ENCODE results near the gene ABHD12.
"Not testable (repeated sequence)": the region's sequence is repeated elsewhere in the genome, so short reads cannot be mapped to it uniquely, and the experiment has no call there.

The ABHD12 gene

DNA sequence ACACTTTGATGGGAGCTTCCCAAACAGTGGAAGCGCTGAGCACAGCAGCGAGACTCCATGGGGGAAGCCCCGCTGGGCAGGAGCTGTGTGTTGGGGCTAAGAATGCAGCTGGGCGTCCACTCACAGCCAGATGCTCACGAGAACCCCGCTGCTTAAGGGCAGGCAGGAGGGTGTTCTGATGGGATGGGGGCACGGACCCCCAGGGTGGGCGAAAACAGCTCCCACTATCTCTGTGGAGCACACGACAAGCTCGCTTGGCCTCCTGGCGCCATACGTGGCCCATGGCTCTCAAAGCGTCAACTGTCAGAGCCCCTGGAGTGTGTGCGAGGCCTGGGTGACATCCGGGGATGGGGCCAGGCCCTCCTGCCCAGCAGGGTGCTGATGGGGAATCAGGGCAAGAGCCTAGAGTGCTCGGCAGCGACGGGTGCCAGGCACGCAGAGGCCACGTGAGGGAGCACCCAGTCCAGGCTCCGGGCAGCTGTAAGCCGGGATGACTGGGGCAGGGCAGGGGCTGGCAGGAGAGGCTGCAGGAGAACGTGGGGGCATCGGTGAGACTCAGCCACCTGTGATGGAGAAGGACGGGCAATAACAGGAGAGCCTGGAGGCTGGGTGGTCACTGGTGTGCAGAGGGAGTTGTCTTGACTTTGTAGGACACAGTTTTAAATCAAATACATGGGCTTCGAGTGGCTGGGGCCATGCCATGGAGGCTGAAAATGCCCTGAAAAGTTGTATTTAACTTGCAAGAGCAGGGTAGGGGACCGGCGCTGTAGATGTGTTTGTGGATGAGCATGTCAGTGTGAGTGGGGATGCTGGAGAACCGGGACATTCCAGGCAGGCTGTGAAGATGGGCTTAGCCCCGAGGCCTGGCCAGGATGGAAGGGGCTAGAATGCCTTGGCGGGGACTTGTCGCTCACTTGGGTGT lies 115.5 kb downstream of the ABHD12 start:
- no peak for DNase-seq

DNA sequence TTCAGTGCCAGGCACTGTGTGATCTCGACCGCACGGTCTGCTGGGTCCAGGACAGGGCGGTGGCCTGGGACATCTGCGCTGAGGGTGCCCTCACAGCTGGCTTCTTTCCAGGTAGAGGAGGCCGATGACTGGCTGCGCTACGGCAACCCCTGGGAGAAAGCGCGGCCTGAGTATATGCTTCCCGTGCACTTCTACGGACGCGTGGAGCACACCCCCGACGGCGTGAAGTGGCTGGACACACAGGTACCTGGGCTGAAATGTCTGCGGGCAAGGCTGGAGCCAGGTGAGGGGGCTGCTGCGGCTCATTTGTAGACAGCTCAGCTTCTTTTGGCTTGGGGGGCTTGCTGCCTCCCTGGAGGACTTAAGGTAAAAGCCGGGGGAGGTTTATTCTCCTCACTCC lies 116.2 kb downstream of the ABHD12 start:
- DNase-seq, result no peak

DNA sequence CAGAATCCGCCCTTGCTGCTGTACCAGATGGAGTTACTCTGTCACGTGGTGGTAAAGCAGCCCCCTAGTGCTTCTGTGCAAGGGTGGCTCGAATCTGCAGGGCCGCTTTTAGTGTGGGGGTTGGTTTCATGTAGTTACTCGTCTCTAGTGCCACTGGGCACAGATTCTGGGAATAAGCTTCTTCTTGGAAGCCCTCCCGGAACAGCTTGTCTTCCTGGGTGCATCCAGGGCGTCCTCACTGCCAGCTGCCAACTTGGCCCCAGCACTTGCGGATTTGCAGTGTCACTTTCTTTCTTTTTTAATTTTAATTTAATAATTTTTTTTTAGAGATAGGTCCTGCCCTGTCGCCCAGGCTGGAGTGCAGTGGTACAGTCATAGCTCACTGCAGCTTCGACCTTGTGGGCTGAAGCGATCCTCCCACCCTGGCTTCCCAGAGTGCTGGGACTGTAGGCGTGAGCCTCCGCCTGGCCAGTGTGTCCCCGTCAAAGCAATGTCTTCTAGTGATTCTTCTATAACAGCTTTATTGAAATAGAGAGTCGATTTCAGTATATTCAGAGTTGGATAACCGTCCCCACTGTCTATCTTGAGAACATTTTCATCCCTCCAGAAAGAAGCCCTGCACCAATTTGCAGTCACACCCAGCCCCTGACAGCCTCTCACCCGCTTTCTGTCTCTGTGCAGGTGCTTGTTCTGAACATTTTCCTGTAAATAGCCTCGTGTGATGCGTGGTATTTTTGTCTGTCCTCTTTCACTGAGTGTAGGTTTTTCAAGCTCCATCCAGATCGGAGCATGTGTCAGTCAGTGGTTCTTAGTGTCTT lies 116.9 kb downstream of the ABHD12 start:
- no peak for DNase-seq

DNA sequence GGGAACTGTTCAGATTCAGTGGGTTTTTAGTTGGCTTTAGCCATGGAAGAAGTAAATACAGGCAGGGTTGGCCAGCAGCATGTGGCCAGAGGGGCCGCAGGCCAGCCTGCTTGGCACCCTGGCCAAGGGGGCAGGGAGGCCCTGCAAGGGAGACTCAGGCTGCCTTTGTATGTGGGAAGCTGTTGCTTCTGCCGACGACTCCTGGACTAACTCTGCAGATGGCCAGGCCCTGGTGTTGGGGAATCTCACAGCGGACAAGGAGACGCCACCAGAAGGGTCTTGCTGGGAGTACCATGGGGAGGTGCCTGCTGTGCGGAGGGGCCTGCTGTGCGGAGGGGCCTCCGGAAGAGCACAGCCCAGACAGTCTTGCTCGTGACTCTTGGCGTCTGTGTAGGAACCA lies 117.6 kb downstream of the ABHD12 start:
- no peak for DNase-seq

DNA sequence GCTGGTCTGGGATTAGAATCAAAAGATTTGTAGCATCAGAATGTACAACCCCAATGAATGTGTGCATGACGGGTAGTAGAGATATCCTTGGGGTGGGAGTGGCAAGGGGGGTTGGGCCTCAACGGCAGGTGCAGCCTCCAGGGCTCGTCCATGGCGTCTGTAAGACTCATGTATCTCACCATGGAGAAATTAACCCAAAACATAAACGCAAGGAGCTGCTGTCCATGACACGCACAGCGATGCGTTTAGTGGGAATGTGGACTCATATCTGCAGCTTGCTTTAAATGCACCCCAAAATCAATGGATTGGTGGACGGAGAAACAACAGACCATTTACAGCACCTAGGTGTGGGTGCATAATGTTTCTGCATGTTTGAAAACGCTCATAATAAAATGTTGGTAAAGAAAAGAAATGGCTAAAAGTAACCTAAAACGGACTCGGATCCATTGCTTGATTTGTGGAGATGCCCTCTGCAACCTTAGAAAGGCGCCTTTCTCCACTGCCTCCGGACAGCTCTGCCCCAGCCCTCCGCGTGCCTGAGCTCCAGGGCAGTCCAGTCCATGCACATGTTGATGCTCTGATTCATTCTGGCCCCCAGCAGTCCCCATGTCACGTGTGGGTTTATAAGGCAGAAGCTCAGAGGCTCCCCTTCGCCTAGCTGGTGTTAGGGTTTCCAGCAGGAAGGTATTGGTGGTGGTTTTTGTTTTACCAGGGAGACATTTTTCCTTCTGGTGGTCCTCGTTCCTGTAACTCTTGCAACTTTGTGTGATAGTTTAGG lies 118.2 kb downstream of the ABHD12 start:
- DNase-seq, result no peak

DNA sequence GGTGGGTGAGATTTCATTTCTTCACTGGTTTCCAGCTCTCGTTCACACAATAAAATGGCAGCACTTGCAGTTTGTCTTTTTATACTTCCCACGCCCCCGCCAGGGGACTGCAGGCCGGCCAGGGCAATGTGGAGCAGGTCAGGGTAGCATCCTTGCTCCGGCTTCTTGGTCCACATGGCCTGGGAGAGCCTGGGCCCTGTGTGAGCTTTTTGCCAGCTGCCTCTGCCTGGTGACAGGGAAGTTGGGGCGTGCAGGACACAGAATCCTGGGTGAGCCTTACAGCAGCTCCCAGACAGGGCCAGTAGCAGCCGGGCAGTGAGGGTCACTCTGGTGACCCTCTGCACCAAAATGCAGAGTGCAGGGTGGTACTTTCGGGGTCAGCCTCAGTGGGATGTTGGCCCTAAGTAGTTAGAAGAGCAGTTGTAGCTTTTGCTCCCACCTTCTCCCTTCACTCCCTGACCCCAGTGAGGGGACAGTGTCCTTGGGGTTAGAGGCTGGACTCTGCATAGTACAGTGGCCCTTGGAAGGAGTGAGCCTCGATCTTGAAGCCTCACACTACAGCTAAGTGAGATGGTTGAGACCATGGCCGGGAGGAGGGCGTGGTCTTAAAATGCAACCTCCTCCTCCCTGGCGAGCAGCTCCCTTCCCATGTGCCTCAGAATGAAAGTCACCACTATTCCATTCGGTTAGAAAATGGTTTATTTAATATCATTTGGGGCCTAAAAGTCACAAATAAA lies 119.0 kb downstream of the ABHD12 start:
- DNase-seq, result no peak

DNA sequence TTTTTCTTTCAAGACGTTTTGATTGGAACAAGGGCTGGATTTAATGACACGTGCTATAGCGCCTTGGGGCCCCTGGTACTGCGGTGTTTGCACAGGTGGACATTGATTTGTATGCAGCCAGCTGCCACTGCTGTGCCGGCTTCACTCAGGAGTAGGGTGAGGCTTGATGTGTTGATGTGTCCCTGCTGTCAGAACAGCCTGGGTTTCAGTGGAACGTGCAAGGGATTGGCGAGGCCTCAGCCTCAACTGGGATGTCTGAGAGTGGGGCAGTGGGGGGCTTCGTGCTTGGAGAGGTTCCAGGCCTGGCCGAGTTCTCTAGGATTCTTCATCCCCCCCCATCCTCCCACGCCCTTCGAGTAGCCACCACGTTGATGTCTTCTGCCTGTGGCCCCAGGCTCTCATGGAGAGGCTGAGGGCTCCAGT lies 119.8 kb downstream of the ABHD12 start:
- no peak for DNase-seq

DNA sequence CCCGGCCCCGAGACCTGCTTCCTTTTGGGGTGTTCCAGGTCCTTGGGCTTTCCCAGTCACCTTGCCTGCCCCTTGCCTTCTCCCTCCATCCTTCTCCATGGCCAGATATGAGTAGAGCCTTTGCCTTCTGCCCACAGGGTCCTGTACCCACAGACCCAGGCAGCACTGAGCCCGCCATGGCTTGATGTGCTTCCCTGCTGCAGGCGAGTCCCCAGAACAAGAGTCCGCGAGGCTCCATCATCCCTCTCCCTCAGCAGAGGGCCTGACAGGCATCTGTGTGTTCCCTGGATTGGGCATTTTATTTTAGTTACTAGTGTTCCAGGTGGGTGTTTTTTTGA lies 120.8 kb downstream of the ABHD12 start:
- DNase-seq, result no peak

DNA sequence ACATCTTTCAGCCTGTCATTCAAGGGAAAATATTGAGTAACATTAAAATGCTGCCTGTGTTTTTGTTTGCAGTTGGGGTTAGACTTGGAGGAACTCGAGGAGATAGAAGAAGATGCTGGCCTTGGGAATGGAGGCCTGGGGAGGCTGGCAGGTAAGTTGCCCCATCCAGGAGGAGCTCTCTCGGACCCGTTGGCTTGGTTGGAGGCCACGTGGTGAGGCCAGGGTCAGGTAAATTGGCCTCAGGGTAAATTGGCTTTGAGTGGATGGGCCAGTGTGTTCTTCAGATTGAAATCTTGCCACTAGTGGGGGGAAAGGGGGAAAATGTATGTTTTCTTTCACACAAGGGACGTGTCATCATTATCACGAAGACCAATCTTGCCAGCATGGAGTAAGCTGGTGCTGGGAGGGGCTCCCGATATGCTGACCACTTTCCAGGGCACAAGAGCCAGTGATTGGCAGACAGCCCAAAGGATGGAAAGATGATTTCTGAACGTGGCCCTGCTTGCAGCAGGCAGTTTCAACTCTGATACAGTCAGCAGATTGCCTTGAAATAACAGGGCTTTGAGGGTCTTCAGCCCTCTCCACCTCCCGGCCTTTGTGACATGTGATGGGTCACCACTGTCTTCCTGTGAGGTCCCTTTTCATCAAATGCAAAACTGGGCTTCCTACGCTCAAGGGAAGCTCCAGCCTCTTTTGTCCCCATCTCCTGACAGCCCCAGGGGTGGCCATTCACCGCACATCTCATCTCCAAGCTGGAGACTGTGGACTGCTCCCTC lies 121.4 kb downstream of the ABHD12 start:
- no peak for DNase-seq

DNA sequence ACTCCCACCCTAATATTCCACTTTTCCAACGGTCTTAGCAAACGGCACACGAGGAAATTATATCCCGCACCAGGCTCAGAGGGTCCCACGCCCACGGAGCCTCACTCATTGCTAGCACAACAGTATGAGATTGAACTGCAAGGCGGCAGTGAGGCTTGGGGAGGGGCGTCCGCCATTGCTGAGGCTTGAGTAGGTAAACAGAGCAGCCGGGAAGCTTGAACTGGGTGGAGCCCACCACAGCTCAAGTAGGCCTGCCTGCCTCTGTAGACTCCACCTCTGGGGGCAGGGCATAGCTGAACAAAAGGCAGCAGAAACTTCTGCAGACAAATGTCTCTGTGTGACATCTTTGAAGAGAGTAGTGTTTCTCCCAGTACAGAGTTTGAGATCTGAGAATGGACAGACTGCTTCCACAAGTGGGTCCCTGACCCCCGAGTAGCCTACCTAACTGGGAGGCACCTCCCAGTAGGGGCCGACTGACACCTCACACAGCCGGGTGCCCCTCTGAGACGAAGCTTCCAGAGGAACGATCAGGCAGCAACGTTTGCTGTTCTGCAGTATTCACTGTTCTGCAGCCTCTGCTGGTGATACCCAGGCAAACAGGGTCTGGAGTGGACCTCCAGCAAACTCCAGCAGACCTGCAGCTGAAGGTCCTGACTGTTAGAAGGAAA lies 129.7 kb downstream of the ABHD12 start:
- DNase-seq, result not testable (repeated sequence)

DNA sequence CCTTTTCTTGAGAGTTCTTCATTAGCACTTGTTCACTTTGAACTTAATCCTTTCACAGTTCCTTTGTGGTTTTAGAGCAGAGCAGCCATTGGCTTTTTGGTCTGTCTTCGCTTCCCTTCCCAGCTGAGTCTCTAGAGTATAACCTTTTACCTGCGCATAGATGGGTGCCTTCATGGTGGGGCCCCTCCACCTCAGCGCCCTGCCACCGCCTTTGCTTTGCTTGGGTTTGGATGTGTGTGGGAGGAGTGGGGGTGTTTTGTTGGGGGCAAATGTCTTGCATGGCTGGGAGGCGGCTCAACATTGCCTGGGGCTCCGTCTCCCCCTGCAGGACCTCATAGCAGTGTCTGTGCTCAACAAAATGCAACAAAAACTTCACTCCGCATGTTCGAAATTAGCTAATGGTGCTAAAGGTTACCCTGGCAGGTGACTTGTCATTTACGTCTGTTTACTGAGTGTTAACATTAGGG lies 130.8 kb downstream of the ABHD12 start:
- no peak for DNase-seq

DNA sequence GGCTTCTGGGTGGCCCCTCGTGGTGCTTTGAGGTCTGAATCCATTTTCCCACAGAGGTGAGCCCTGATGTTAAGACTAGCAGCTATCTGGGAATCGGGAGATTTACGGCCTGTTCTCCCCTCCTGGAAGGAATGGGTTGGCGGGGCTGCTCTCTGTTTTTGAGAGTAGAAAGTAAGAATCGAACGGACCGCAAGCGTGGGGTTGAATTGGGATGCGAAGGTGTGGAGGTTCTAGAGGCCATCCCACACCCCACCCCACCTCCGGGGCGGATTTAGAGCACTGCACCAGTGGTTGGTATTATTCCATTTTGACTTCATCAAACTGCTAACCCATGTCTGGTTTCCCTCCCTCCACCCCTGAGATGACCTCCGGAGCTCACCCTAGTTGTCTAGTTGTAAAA lies 131.3 kb downstream of the ABHD12 start:
- DNase-seq, result no peak

DNA sequence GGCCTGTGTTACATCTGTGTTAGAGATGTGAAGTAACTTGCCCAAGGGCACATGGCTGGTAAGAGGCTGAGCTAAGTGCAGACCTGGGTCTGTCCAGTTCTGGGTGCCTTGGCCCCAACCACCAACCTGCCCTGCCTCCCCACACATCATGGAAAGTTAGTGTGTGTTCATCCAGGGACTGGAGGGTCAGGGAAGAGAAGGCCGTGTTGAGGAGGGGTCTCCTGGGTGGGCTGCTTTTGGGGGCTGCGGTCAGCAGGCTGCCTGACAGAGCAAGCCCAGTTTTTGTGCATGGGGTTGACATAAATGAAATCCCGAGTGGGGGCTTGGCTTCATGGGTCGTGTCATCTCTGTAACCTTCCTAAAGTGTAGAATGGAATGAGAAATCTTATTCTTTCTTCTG lies 131.8 kb downstream of the ABHD12 start:
- DNase-seq, result no peak

DNA sequence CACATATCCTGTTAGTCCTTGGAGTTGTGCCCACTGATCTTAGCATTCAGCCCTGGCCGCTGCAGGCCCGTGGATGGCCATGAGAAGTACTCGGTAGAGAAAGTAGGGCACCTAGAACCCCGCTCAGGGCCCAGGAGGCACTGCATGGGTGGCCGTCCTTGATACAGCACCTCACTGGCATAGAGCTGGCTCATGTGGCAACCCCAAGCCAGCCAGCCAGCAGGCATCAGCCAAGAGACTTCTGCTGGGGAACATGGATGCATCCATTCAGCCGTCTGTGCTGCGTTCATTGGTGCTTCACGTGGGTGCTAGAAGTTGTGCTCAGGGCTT lies 132.2 kb downstream of the ABHD12 start:
- no peak for DNase-seq

DNA sequence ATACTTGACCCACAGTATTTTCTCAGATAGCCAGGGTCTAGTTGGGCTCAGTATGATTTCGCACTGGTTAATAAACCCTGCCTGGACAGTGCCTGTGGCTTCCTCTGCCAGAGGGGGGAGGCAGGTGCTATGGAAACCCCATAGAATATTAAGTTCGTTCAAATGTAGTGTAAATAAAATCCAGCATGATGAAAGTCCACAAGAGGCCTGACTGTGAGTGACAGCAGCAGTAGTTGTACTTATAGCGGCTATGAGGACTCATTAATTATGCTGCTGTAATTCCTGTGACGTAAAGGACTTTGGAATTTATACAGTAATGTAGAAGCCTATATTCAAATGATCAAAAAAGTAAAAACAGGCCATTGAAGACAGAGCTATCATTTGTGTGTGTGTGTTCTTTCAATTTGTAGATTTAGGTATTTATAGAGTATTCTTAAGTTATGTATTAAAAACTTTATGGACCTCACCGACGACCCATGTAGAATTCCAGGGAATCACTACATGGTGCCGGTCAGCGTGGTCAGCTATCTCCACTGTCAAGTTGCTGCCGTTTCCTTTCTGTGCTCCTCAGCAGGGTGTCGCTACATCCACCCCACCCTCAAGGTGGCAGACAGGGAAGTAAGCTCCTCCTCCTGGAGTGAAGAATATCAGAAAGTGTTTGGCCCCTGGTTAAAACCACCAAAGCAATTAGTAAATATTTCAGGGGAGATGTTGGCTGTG lies 132.7 kb downstream of the ABHD12 start:
- no peak for DNase-seq

DNA sequence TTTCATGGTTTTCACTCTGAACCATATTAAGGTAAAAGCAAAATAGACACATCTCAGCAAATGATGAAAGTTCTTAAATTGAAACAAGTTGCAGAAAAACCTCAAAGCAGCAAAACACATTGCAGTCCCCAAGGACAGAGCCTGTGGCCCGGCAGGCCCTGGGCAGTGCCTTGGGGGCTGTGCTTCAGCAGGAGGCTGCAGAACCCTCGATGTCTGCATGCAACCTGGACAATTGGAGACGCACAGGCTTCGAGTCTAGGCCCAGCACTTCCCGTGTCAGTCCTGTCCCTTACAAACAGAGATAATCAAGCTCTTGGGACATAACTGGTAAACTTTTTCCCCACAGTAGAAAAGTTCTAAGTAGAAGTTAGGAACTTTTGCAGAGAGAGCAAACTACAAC lies 133.5 kb downstream of the ABHD12 start:
- no peak for DNase-seq

DNA sequence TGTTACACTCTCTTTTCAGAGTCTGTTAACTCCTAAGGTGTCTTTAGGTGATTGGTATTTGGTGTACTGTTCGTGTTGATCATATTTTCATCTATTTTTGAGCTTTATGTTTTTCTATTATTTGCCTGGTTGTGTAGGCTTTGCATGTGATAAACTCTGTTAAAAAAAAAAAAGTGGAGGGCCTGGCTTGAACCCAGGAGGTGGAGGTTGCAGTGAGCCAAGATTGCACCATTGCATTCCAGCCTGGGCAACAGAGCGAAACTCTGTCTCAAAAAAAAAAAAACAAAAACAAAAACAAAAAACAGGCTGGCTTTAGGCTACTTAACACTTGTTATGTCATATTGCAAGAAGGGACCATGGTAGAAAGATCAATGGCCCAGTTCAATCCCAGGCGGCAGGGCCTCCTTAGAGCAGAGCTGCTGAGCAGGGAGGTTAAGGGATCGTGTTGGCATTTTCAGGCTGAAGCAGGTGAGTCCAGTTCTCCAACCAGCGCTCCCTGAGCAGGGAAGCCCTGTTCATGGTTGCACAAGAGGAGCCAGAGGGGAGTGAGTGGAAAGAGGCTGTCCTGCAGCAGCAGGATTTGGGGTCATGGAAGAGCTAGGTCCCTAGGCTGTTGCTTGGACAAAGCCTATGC lies 134.3 kb downstream of the ABHD12 start:
- no peak for DNase-seq

DNA sequence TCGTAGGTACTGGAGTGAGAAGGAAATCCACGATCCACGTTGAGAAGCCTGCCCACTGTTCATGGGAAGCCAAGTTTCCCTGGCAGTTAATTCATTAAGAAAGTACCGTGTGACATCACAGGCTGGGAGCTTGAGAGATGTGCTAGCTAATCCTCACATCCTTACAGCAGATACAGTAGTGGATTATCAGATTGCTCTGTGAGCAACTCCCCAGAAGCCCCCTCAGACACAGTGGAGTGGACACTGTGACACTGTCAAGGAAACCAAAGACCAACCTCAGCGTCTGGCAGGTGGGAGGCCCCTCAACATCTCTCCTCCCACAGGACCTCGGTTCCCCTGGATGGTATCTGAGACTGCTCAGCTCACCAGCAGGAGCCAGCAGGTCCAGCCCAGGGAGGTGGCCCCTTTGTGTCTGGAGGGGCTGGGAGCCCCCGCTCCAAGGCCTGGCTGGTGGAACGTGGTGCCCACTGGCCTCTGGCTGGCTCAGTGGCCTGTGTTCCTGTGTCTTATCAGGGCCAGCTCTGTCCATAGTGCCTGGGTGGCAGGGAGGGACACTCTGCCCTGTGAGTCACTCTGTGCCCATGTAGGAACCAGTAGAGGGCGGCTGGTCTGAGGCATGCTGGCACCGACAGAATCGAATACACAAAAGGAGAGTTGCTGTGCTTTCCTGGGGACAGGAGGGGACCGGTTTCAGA lies 135.5 kb downstream of the ABHD12 start:
- DNase-seq, result no peak

DNA sequence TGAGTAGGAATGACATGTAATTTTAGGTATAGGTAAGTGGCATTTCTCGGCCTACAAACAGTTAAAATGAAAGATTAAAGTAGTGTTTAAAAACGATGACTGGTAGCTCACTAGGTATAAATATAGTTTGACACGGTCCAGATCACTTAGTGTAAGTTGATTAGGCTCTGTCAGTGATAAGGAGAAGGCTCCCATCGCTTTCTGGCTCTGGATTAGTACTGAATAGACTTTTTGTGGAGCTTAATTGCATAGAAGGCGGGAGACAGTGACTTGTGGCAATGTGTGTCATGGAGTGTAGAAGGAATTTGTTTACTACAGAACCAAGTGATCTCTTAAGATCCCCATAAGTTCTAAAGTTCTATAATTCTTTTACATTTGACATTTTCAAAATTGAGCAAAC lies 136.1 kb downstream of the ABHD12 start:
- DNase-seq, result no peak
